Measurements from ENCODE around the gene IDUA.

The IDUA gene

DNA sequence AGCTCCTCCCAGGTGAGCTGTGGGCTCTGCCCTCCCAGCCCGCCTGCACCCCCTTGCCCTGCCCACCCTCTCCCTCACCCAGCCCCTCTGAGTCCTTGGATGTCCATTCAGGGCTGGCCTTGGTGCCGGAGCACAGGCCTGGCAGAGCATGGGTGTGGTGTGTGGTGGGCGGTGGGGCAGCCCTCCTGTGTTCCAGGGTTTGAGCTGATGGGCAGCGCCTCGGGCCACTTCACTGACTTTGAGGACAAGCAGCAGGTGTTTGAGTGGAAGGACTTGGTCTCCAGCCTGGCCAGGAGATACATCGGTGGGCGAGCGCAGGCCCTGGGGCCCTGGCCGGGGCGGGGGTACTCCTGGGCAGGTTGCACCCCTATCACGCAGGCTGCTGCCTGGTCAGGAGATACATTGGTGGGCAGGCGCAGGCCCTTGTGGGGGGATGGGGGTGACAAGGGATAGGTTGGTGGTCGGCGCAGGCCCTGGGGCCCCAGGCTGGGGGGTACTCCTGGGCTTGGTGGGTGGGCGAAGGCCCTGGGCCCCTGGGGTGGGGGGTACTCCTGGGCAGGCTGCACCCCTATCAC lies 13.9 kb downstream of the IDUA start:
- no peak for DNase-seq (ENCODE audit: low read depth in 2 of 2)

DNA sequence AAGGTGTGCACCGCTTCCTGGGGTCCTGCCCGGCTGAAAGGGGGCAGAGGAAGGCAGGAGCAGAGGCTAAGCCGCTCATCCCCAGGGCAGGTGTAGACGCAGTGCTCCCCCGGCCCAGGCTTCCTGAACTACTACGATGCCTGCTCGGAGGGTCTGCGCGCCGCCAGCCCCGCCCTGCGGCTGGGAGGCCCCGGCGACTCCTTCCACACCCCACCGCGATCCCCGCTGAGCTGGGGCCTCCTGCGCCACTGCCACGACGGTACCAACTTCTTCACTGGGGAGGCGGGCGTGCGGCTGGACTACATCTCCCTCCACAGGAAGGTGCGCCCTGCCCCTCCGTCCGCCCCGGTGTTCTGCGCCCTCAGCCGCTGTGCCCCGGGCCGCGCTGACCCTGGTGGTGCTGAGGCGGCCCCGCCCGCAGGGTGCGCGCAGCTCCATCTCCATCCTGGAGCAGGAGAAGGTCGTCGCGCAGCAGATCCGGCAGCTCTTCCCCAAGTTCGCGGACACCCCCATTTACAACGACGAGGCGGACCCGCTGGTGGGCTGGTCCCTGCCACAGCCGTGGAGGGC lies 14.8 kb downstream of the IDUA start:
- no peak for DNase-seq (ENCODE audit: low read depth in 2 of 2)

DNA sequence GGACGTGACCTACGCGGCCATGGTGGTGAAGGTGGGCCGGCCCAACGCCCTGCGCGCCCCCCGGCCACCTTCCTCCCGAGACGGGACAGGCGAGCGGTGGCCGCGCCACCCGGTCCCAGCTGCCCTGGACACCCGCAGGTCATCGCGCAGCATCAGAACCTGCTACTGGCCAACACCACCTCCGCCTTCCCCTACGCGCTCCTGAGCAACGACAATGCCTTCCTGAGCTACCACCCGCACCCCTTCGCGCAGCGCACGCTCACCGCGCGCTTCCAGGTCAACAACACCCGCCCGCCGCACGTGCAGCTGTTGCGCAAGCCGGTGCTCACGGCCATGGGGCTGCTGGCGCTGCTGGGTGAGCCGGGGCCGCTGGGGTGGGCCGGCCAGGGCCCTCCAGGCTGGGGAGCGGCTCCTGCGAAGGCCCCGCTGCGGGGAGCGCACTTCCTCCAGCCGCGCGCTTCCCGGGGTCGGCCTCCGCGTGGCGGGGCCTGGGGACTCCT lies 15.3 kb downstream of the IDUA start:
- DNase-seq (ENCODE audit: low read depth in 2 of 2): no peak

DNA sequence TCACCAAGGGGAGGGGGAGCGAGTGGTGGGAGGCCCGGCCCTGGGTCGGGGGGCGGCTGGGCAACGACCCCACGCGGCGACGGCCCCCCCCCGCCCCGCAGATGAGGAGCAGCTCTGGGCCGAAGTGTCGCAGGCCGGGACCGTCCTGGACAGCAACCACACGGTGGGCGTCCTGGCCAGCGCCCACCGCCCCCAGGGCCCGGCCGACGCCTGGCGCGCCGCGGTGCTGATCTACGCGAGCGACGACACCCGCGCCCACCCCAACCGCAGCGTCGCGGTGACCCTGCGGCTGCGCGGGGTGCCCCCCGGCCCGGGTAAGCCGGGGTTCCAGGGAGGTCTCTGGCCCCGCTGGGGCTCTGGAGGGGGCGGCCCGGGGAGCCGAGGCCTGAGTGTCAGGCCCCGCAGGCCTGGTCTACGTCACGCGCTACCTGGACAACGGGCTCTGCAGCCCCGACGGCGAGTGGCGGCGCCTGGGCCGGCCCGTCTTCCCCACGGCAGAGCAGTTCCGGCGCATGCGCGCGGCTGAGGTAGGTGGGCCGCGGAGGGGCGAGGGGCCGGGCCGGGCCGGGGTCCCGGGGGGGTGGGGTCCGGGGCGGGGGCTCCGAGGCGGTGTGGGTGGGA lies 15.9 kb downstream of the IDUA start:
- no peak for DNase-seq (ENCODE audit: low read depth in 2 of 2)

DNA sequence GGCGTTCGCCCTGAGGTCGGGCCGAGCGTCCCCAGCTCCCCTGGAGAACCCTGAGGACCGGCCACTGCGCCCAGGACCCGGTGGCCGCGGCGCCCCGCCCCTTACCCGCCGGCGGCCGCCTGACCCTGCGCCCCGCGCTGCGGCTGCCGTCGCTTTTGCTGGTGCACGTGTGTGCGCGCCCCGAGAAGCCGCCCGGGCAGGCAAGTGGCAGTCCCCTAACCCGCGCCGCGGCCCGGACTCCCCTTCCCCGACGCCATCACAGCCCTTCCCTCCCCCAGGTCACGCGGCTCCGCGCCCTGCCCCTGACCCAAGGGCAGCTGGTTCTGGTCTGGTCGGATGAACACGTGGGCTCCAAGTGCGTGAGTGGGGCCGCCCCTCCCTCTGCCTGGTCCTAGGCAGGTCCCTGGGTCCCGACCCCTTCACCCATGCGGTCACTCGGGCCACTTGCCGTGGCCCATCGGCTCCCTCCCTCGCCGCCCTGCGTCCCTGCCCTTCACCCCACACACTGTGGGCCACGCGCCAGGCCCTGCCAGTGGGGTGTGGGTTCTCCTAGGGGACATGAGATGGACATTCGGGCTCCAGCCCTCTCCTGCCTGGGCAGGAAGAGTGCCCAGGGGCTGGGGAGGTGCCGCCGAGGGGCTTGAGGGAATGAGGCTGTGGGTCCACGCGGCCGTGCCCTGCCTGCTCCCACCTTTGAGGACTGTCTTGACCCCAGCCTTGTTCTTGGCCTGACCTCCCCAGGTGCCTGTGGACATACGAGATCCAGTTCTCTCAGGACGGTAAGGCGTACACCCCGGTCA lies 16.6 kb downstream of the IDUA start:
- no peak for DNase-seq (ENCODE audit: low read depth in 2 of 2)

DNA sequence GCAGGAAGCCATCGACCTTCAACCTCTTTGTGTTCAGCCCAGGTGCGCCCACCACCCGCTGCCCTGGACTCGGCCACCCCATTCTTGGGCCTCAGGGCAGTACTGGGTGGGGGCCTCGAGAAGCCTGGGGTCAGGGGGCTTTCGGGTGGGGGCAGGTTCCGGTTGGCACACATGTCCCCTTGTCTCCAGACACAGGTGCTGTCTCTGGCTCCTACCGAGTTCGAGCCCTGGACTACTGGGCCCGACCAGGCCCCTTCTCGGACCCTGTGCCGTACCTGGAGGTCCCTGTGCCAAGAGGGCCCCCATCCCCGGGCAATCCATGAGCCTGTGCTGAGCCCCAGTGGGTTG lies 17.2 kb downstream of the IDUA start:
- DNase-seq (ENCODE audit: low read depth in 2 of 2): no peak

DNA sequence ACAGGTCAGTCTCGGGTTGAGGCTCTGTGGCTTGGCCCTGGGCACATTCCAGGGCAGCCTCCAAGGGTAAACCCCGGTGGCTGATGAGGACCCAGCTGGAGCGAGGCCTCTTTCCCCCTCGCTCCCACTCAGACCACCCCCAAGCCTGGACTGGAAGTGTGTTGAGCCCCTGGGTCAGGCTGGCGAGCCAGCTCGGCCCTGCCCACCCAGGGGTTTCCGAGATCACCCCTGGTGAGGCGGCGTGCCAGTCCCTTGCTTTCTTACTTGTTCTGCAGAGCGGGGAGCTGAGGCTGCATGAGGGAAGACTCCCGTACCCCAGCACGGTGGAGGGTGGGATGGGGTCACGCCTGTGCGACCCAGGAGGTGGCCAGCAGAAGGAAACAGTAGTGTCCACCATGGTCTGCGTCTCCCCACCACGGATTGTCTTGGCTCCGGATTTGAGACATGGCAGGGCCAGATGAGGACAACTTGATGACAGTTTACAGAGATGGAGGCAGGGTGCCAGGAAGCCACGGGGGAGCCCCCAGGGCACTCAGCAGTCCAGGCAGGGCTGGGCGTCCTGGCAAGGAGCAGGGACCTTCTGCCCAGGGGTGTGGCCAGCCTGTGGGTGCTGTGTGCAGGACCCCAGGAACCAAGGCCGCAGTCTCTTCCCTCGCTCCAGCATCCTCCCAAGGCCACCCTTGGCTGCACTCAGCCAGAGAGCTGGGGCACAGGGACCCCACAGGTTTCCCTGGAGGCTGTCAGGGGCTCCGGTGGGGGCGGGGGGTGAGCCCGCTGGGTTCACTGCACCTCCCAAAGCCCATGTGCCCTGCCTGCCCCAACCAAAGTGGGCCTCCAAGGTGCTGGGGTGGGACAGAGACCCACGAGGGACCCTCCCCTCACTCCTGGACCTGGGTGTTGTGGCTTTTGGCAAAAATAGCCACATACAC lies 18.0 kb downstream of the IDUA start:
- no peak for DNase-seq (ENCODE audit: low read depth in 2 of 2)

DNA sequence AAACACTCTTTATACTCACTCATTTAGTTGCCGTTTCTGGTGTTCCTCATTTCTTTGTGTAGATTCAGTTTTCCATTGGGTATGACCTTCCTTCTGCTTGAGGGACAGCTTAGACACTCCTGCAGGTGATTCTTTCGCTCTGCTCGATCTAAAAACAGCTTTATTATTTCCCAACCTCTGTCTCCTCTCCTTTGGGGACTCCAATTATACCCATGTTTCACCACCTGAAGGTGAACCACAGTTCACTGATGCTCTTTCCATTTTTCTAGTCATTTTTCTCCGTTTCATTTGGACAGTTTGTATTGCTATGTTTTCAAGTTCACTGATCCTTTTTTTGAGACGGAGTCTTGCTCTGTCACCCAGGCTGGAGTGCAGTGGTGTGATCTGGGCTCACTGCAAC lies 20.0 kb downstream of the IDUA start:
- DNase-seq (ENCODE audit: low read depth in 2 of 2): no peak

DNA sequence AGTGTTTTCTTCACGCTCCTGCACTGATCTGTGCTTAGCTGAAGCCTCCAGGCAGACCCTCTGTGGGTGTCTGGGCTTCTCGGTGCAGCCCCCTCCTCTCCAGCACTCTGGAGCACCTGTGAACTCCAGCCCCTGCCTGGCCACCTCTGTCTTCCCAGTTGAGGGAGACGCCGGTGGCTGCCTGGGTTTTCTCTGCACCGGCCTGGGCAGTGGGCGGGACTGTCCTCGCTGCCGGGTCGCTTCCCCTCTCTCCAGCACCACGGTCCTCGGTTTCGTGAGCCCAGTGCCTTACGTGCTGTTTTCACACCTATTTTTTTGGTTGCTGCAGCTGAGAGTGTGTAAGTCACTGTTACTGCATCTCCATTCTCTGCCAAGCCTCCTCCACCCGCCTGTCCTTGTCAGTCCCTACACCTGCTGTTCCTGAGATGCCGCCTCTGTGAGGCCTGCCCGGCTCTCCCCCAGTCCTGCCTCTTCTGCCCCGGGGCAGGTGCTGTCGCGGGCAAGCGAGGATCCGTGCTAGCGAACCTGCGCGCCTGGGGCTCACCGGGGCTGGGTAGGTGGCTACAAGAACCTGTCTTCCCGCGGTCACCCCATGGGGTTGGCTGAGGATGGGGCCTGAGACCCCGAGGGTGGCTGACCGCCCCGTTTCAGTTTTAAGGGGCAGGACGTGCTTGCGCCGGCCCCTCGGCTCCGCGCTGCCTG lies 22.1 kb downstream of the IDUA start:
- no peak for DNase-seq (ENCODE audit: low read depth in 2 of 2)

DNA sequence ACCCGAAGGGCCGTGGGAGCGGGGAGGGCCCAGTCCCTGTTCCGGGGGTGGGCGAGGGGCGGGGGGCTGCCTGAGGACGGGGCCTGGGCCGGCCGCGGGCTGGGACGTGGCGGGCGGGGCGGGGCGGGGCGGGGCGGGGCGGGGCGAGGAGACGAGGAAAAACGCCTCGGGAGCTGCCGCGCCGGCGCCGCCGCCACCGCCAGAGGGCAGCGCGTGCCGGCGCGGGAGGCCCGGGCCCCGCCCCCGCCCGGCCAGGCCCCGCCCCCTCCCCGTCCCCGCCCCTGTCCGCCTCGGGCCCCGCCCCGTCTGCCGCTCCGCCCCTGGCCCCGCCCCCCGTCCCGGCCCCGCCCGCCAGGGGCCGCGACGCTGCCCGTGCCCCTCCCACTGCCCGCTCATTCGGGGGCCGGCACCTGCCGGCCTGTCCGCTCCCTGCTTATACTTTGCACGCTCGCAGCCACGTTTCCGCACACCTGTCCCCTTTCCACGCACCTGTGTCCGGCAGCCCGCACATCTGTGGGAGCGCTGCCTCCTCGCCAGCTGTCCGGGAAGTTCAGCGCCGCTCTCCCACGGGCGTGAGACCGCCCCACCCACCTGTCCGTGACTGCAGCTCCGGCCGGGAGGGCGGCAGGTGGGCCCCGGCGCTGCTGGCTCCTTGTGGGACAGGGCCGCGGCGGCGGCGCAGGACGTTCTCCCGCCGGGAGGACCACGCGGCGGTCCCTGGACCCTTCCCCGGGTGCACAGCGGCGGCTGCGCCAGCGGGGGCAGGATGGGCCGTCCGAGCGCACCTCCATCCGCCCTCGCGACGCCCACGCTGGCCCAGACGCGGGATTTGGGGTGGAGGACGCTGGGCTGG lies 22.9 kb downstream of the IDUA start:
- DNase-seq (ENCODE audit: low read depth in 2 of 2): peak; percentile 67 to 76

DNA sequence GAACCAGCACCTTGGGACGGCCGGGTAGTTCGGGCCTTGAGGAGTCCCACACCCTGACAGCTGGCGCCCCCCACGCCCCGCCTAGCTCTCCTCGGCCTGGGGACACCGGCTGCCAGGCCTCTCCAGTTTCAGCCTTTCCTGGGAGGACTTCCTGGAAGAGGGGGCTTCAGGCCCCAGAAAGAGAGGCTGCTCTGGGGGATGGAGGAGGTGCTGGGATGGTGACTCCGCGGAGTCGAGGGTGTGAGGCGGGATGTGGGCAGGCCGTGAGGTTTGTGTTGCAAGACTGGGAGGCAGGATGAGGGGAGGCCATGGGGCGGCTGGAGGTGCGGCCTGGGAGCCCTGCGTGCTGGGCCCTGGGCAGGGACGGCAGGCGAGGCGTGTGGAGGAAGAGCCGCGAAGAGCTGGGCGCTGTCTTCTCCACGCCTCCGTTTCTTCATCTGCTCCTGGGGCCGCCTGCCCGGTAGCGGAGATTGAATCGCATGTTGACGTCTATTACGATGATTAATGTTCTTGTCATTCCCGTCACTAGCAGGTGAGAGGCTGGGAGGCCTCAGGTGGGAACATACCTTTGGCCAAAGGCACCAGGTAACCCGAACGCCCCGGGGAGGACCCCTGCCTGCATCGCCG lies 23.7 kb downstream of the IDUA start:
- DNase-seq (ENCODE audit: low read depth in 2 of 2): peak; percentile 45 to 48

DNA sequence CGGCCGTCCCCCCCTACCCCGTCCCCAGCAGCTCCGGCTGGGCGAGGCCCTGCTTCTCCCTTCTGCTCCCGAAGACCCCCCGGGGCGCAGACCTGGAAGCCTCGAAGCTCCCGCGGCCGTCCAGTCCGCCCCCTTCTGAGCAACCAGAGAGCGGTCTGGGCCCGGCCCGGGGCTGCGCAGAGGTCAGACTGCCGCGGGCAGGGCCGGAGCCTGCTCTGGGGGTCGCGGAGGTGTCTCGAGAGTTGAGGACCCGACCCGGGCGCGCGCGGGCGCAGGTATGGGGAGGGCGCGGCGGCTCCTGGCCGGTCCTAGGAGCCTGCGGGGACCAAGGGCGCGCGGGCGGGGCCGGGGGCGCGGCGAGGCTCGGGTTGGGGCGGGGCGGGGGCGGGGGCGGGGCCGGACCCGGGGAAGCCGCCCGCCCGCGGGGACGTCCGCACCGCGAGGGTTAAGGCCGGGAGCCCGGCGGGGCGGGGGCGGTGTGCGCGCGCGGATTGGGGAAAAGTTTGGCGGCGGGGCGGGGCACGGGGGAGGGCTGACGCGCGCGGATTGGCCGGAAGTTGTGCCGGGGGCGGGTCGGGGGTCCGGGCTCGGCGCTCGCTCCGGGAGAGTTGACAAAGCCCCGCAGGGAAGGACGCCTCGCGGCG lies 24.3 kb downstream of the IDUA start, which contains the start of gene FGFRL1:
Gene FGFRL1 (plus strand): TSS at position 605 of the 644 bp plus-strand sequence. CDS start 860 bp downstream, outside the sequence.
- DNase-seq (ENCODE audit: low read depth in 2 of 2): peak; percentile 91 to 96

DNA sequence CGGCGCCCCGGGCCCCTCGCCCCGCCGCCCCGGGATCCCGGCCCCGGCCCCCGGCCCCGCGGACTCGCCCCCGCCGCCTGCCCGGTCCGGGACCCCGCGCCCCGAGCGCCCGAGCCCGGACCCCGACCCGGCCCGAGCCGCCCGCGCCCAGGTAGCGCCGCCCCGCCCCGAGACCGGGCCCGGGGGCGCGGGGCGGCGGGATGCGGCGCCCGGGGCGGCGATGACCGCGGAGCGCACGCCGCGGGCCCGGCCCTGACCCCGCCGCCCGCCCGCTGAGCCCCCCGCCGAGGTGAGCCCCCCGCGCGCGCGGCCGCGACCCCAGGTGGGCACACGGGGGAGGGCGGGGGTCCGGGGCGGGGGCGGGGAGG lies 24.8 kb downstream of the IDUA start:
- no peak for DNase-seq (ENCODE audit: low read depth in 2 of 2)

DNA sequence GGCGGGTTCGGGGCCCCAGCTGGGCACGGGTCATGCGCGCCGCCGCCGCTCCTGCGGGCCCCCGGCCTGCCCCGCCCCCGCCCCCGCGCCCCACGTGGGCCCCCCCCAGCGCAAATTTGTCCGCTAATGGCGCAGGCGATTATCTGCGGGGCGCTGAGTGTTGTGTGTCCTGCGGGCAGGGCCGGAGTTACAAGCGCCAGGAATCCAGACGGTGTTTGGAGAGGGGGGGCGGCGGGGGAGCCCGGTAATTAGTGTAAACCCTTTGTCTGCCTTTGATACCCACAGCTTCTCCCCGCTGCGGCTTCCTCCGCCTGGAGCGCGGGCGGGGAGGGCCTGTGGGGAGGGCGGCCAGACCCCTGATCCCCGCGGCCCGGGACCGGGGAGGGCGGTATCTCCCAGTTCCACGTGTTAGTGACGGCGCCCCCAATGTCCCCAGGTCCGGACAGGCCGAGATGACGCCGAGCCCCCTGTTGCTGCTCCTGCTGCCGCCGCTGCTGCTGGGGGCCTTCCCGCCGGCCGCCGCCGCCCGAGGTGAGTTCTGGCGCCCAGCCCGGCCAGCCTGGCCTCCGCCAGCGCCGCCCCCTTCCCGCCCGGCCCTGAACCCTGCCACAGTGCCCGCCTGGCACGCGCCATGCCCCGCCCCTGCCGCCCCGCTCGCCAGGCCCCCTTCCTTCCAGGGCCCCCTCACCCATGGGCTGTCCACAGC lies 25.3 kb downstream of the IDUA start:
- no peak for DNase-seq (ENCODE audit: low read depth in 2 of 2)

DNA sequence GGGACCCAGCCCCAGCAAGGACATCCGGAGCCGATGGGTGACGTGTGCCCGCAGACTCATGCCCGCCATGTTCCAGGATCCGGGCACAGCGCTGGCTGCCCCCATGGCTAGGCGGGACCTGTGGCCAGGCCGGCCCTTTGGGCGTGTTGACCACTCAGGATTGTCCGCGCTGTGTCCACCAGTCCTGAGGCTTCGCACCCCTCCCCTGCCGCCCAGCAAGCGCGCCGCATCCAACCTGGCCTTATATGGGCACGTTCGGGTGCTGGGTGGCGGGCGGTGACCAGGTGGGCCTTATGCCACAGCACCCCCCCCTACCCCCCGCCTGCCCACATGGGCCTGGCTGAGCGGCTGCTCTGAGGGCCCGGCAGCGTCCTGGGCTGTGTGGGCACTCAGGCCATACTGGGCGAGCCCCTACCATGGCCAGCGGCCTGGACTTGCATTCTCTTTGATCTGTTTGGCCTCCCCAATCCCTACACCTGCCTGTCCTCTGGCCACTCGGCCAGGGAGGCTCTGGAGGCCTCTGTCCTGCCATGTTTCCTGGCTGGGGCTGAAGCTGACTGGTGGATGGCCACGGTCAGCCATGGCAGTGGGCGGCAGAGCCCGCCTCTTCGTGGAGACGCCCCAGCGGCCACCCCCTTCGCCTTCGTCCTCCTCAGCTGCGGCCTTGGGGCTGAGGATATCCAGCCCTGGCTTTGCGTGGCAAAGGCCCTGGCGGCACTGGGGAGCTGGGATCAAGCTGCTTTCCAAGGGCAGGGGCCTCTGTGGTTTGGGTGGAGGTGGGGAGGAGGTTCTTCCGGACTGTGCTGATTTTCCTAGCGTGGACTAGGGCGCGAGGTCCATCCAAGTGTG lies 26.6 kb downstream of the IDUA start:
- DNase-seq (ENCODE audit: low read depth in 2 of 2): no peak

DNA sequence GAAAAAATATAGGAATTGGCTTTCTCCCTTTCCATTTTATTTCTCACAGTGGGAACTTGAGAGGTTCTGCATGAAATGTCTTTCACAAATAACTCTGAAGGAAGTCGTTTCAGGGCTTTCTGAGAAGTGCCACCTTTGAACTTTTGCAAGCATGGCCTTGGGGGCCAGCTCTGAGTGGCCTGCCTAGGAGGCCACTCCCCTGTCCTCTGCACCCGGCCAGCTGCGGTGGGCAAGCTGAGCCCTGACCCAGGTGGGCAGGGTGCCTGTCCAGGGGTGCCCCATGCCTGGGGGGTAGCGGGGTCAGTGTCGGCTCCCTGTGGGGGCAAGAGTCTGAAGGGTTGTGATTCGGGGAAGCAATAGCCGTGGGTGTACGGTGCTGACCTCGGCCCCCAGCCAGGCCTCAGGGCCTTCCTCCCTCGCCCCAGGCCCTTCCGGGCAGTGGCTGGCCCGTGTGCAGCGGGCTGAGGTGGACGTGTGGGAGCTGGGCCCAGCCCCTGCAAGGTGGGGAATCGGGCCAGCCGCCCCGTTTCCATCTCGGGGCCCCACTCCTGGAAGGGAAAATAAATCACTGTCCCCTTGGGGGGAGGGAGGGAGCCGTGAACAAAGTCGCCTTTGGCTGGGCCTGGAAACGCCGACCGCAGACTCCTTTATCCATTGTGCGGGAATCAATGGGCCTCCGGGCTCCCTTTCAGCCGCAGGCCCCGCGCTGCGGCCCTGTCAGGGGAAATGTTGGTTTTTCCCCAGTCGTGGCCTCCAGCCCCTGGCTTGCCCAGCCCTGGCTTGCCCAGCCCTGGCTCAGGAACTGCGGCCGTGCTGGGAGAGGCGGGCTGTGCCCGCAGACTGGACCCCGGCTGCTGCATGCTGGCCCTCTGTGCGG lies 27.7 kb downstream of the IDUA start:
- no peak for DNase-seq (ENCODE audit: low read depth in 2 of 2)
